Activated effector memory CD4-positive, alpha-beta T cell treated with Interleukin-2 at 50 U/mL for 16 hours (primary cell): ENCODE results near the gene APBB2.

Experiments used
- DNase-seq: peaks from one replicate; pipeline ENCODE4 v3.0.0-alpha.2; 2020

Gene APBB2

DNA sequence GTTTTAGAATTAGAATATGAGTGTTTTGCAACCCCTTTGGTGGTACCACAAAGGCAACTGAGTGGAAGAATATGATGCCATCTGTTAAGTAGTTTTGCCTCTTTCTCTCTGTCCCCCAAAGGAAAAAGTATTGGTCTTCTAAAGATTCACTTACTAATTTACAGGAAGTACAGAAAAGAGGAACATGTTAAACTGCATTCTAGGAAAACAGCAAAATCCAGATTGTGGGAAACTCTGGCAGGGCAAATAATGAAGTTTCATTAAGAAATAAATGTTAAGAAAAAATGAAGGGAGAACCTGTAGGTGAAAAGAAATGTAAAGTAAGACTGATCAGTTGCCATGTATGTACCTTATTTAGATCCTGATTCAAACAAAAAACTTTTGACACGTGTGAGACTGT, 425.3 kb downstream of the APBB2 start:
- no peak for DNase-seq

GRCh38 chr4:40788331-40788730, 426.0 kb downstream of the APBB2 start:
- DNase-seq, result no peak

DNA sequence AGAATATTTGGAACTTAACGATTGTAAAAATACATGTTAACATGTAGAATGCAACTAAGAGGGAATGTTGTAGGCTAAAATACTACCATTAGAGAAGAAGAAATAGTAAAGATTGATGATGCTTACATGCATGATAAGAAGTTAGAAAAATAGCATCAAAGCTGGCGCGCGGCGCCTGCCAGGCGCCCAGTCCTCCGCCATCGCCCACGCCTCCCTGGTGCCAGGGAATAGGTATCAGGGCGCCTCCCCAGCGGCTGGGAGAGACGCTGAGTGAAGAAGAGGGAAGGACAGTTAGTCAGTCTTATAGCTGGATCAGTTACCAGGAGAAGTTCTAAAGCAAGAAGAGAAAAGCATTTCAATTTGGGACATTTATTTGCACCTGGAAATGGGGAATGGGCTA, 428.6 kb downstream of the APBB2 start:
- no peak for DNase-seq

GRCh38 chr4:40782876-40783275, 431.5 kb downstream of the APBB2 start:
- no peak for DNase-seq

GRCh38 chr4:40778090-40778489, 436.3 kb downstream of the APBB2 start:
- DNase-seq, result no peak

- DNase-seq, result no peak
These were observed 445.1 kb downstream of the APBB2 start for GRCh38 chr4:40769266-40769665.

DNA sequence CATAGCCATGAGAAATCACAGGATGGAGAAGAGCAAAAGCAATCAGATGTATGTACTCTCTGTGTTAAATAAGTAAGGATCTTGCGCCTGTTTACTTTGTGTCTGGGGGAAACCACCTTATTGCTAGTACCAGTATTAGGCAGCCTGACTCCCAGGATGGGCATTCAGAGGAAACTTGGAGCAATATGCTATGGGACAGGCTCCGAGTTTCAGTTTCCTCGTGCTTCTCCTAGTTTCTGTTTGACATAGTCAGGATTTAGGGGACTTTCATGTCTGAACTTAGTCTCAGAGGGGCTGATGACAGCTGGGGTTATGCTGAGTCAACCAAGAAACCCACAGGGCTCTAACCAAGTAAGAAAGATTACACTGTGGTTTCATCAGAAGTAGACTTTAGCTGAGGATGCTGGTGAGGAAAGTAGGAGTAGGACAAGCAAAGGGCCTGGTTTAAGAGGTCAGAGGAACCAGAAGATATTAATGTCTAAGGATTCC, 451.1 kb downstream of the APBB2 start:
- DNase-seq, result no peak
